Stimulated activated naive B cell treated with anti-CD40 and anti-IgM and Interleukin-4, amounts not matched to agents 10 μg/mL and 1 μg/mL and 100 μg/mL, for 72 hours (primary cell): ENCODE data around the gene GRIK1.

Experiments used
- ATAC-seq, 2 donors: fragments of 150-1000 bp; cut with Tn5 transposase; replicated peaks; 2 replicates each; pipeline ENCODE4 v1.10.0; 2021; ENCODE audit warnings: moderate library complexity in 1 of 2
- DNase-seq: peaks from one replicate; pipeline ENCODE4 v3.0.0; 2021
- H3K27ac Mint-ChIP-seq: one replicate; pipeline ENCODE4 v1.8.0; 2022; ENCODE audit warnings: mild to moderate bottlenecking, mixed read lengths
- H3K27me3 Mint-ChIP-seq, 2 donors: one replicate each; pipeline ENCODE4 v1.8.0; 2022; ENCODE audit warnings: mixed read lengths in 2 of 2
- H3K36me3 Mint-ChIP-seq, 2 donors: one replicate each; pipeline ENCODE4 v1.8.0; 2022; ENCODE audit warnings: mixed read lengths in 2 of 2, mild to moderate bottlenecking in 1 of 2
- H3K4me1 Mint-ChIP-seq, 2 donors: one replicate each; pipeline ENCODE4 v1.8.0; 2022; ENCODE audit warnings: mixed read lengths in 2 of 2, mild to moderate bottlenecking in 1 of 2
- H3K4me3 Mint-ChIP-seq, 2 donors: one replicate each; pipeline ENCODE4 v1.8.0; 2022; ENCODE audit warnings: mild to moderate bottlenecking in 2 of 2, mixed read lengths in 2 of 2, moderate library complexity in 1 of 2
- H3K9me3 Mint-ChIP-seq, 2 donors: one replicate each; pipeline ENCODE4 v1.8.0; 2022; ENCODE audit warnings: mixed read lengths in 2 of 2, mild to moderate bottlenecking in 1 of 2

The GRIK1 gene

DNA sequence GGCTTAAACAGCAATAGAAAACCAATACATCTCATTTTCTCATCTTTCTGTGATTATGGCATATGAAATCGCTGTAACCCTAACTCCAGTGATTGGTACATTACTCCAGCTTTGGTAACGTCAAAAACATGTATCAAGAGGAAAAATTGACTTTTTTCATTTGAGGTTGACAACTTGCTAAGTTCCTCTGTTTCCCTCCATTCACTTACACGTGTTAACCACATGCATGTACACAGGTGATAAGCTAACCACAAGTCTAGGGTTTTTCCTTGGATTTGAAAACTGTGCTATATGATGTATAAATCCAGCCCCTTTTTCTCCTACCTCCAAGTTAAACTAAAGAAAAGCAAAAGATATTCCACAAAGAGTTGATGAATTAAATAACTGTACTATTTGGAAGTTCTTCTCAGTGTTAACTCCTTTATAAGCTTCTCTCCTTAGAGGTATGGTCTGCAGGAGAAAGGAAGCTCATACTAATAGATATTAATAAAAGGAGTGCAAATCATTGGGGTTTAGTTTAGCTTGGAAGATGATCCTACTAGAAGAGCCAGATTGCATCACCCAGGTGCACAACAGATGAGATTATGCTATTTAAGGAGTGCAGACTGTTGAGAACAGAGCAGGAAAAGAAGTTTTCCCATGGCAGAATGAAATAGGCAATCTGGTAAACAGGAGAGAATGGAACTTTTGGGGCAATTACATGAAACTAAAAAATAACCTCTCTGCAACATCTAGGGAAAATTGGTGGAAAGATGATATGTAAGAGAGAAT is 277.9 kb downstream of the GRIK1 start:
- Mint-ChIP-seq H3K36me3 (peaks cover 0 to 3% of the 10 kb centered on the region in 2 donors), H3K27me3 (peaks cover 0 to 8% of the 10 kb centered on the region in 2 donors), H3K9me3 (peaks cover 1 to 3% of the 10 kb centered on the region in 2 donors), H3K4me1 (peaks cover under 1 to 1% of the 10 kb centered on the region in 2 donors), H3K27ac (no peak overlapping the region), H3K4me3 (no peak overlapping the region)
- DNase-seq (no peak), ATAC-seq (no peak)

DNA sequence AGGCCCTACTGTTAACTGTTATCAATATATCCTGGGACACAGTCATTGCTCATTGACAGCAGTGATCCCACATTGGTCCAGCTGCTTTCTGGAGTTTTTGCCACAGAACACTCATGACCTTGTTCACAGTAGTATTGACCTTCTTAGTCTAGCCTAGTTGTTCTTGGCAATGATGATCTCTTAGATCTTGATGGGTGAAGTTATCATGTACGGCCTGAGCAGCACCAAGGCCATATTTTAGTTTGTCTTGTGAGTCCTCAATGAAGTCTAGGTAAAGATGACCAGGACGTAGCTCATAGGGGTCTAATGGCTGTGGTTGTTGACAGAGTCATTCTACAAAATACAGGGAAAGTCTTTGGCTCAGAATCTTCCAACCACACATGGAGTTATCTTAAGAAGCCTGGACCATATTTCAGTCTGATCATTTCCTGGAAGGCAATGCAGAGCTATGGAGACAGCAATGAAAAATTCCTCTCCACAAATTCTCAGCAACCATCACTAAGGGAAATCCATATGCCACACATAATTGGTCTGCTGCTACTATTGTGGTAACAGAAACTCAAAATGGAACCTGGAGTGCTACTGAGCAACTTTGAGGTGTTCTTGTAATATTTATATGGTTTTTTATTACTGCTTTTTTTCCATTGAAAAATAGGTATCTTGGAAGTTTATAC is 279.6 kb downstream of the GRIK1 start:
- Mint-ChIP-seq H3K9me3 (peaks cover 1 to 6% of the 10 kb centered on the region in 2 donors), H3K4me1 (peaks cover 5 to 7% of the 10 kb centered on the region in 2 donors), H3K27ac (no peak overlapping the region), H3K27me3 (peaks cover 0 to 8% of the 10 kb centered on the region in 2 donors), H3K36me3 (peaks cover 0 to 6% of the 10 kb centered on the region in 2 donors), H3K4me3 (no peak overlapping the region)
- DNase-seq (no peak), ATAC-seq (no peak)

DNA sequence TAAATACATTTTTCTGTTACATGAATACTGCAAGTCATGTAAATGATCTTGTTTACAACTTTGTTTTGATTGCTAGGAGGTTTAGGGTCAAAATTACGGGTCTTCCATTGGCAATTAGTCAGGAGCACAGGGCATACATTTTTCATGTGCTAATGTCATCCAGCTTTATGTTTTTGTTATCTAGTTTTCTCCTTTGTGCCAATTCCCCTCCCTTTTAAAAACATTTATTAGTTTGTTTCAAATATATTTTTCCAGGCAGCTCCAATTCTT is 280.9 kb downstream of the GRIK1 start:
- no peak for DNase-seq
- Mint-ChIP-seq H3K27ac (no peak overlapping the region), H3K27me3 (peaks cover 0 to 8% of the 10 kb centered on the region in 2 donors), H3K4me3 (no peak overlapping the region), H3K36me3 (peaks cover 2 to 9% of the 10 kb centered on the region in 2 donors), H3K9me3 (peaks cover 1 to 10% of the 10 kb centered on the region in 2 donors), H3K4me1 (peaks cover 5 to 7% of the 10 kb centered on the region in 2 donors)
- no peak for ATAC-seq

DNA sequence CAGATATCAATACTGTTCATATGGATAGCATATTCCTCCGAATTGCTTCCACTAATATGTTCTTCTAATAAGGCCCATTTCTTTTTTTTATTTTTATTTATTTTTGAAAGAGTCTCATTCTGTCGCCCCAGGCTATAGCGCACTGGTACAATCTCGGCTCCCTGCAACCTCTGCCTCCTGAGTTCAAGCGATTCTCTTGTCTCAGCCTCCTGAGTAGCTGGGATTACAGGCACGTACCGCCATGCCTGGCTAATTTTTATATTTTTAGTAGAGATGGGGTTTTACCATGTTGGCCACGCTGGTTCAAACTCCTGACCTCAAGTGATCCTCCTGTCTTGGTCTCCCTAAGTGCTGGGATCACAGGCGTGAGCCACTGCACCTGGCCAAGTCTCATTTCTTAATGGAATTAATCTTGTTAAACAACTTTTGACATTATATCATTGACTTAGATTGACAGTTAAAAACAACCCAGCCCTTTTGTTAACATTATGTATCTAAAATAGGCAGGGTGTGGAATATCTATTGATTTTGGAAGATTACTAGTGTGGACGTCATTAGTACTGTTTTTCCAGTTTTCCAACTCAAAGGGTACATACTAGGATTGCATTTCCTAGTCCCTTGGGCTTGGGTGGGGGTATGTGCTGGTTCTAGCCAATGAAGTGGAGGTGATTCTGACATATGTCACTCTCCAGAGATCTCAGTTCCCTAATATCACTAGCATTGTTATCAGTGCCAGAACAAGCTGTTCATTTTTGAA is 281.4 kb downstream of the GRIK1 start:
- no peak overlapping the region for H3K4me3 Mint-ChIP-seq
- peaks cover 0 to 8% of the 10 kb centered on the region in 2 donors for H3K27me3 Mint-ChIP-seq
- peaks cover 2 to 9% of the 10 kb centered on the region in 2 donors for H3K36me3 Mint-ChIP-seq
- H3K9me3 Mint-ChIP-seq, result peaks cover 1 to 10% of the 10 kb centered on the region in 2 donors
- DNase-seq, result no peak
- H3K4me1 Mint-ChIP-seq, result peaks cover 5 to 7% of the 10 kb centered on the region in 2 donors
- H3K27ac Mint-ChIP-seq, result no peak overlapping the region
- ATAC-seq, result no peak

DNA sequence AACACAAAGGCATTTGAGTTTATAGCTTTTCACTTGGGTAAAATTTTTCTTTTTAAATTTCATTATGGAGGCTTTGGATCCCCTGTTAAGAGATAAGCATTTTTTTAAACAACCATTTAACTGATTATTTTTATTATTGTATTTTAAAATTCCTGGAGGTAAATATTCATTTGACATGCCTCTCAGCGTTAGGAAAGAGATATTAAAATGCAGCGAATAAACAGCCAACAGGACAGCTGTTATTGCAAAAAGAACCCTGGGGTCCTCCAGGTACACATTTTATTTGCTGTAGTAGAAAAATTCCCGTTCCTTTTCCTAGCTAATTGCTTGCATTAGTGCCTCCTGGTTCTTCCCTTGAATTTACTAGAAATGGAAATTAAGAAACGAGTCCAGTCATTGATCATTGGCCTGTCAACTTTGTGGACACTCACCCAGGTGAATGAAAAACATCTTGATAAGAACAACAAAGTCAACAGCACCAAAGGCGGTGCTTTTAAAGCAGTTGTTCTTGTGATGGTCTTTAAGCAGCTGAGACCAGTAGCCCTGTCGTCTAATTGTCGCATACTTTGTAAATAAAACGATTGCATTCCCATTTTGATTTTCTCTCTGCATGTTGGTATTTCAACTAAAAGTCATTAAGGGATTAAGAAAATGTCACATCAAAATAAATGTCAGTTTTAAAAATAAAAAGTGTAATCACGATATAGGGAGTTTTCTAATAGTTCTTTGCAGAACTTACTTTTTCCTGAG is 282.4 kb downstream of the GRIK1 start:
- H3K27me3 Mint-ChIP-seq, result peaks cover 0 to 8% of the 10 kb centered on the region in 2 donors
- H3K4me1 Mint-ChIP-seq, result peaks cover 5 to 7% of the 10 kb centered on the region in 2 donors
- no peak for ATAC-seq
- no peak for DNase-seq
- H3K9me3 Mint-ChIP-seq, result peaks cover 1 to 10% of the 10 kb centered on the region in 2 donors
- H3K4me3 Mint-ChIP-seq, result no peak overlapping the region
- H3K27ac Mint-ChIP-seq, result no peak overlapping the region
- peaks cover 2 to 9% of the 10 kb centered on the region in 2 donors for H3K36me3 Mint-ChIP-seq

DNA sequence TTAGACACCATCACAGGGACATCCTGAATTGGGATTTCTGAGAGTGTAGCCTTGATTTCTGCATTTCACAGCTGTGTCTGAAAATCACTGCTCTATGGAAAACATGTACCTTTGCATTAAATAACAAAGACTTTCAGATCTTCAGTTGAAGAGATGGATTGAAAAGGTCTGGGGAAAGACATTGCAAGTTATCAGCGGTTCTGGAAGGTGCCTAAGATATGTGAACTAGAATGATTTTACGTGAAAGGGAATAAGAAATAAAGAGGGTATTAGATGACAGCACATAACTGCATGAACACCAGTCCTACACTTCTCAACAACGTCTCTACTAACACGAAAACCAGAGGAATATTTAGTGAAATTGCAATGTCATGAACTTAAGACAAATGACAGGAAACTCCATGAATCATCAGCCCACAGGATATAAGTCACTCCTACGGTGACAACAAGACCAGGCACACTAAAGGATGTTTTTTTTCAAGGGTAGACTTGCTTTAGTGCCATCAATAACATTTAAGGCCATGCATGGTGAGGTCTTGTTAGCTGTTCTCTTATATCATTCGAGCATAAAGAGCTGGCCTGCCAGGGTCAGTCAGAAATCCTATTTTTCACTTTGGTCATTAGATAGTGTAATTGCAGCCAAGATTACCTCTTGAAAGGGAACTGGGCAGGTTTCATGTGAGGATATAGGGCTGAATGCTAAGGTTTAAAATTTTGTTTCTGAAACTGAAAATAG is 283.1 kb downstream of the GRIK1 start:
- peaks cover 4 to 9% of the 10 kb centered on the region in 2 donors for H3K36me3 Mint-ChIP-seq
- H3K9me3 Mint-ChIP-seq, result peaks cover 1 to 10% of the 10 kb centered on the region in 2 donors
- peaks cover 5 to 7% of the 10 kb centered on the region in 2 donors for H3K4me1 Mint-ChIP-seq
- no peak overlapping the region for H3K4me3 Mint-ChIP-seq
- no peak overlapping the region for H3K27ac Mint-ChIP-seq
- DNase-seq (no peak), ATAC-seq (peak; percentile 67 to 72)
- peaks cover 0 to 8% of the 10 kb centered on the region in 2 donors for H3K27me3 Mint-ChIP-seq

DNA sequence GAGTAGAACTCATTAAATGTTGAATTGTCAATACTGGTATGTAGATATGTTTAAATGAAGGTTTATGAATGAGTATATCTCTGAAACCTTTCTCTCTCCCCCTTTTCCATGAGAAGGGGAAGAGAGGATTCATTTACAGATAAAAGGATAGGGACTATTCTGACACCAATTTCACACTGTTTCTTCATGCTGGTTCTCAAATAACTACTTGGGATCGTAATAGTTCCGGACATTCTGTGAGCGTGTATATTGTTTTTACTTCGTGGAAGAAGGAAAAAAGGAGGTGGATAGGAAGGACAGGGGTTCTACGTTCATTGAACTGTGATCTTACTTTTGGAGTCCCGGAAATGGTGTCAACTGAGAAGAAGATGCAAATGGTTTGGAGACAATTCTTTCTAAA is 284.2 kb downstream of the GRIK1 start:
- no peak for ATAC-seq
- Mint-ChIP-seq H3K4me1 (peaks cover 5 to 7% of the 10 kb centered on the region in 2 donors), H3K27ac (no peak overlapping the region), H3K36me3 (peaks cover 6 to 12% of the 10 kb centered on the region in 2 donors), H3K27me3 (peaks cover 0 to 3% of the 10 kb centered on the region in 2 donors), H3K4me3 (no peak overlapping the region), H3K9me3 (peaks cover 1 to 10% of the 10 kb centered on the region in 2 donors)
- DNase-seq, result no peak

DNA sequence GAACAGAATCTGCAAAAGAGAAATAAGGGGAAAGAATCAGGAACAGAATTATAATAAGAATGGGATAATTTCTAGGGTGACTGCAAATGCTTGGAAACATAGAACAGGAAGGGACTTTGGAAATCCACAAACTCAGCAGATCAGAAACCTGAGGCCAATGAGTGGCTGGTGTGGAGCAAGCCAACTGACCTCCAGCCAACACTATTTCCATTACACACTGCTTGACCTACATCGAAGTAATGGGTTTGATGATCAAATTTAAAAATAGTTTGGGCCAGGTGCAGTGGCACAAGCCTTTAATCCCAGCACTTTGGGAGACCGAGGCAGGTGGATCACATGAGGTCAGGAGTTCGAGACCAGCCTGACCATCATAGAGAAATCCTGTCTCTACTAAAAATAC is 284.9 kb downstream of the GRIK1 start:
- no peak for ATAC-seq
- Mint-ChIP-seq H3K4me1 (peaks cover 5 to 7% of the 10 kb centered on the region in 2 donors), H3K9me3 (peaks cover 0 to 6% of the 10 kb centered on the region in 2 donors), H3K36me3 (peaks cover 6 to 12% of the 10 kb centered on the region in 2 donors), H3K27me3 (no peaks in the 10 kb centered on the region), H3K4me3 (no peak overlapping the region), H3K27ac (no peak overlapping the region)
- DNase-seq, result no peak

DNA sequence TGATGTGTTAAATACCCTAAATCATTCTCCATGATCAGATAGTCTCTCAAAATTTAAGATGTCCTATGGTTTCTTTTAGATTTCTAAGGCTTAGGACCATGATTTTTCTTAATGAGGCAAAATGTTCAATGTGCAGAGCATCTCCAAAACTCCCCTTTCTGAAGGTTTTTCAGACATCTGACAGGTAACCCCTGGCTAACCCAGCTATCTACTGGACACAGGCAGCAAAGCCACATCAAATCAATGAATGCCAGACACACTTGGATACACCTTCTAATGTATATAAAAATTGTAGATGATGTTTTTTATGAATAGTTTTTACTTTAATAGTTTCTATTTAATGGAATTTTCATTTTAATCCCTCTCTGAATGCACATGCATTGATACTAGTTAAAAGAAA is 285.6 kb downstream of the GRIK1 start:
- ATAC-seq (no peak), DNase-seq (no peak)
- H3K4me1 Mint-ChIP-seq, result peaks cover 5 to 7% of the 10 kb centered on the region in 2 donors

DNA sequence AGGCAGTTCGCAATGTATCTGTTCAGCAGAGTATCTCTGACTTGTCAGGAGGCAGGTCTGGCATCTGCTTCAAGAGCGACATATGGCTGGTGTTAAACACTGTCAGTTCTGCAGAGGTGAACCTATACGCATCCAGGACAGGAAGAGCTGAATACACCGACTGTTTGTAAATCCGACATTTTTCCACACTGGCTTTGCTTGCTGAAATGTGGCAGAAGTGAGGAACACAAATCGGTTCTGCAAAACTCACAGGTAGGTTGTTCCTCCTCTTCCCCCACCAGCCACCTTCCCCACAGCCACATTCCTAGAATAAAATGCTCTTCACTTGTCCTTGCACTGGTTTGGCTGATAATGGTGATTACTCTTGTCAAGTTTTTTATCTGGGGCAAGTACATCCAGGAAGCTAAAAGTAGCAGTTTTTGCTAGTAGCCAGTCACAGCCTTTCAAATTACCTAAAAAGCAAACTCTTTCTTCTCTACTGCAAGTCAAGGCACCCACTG is 289.2 kb downstream of the GRIK1 start:
- Mint-ChIP-seq H3K36me3 (peaks cover 6 to 11% of the 10 kb centered on the region in 2 donors), H3K27me3 (no peaks in the 10 kb centered on the region), H3K9me3 (peaks cover 0 to 5% of the 10 kb centered on the region in 2 donors)

More for the DNA sequence above, 285.6 kb downstream of the GRIK1 start:
- no peak overlapping the region for H3K4me3 Mint-ChIP-seq
- H3K9me3 Mint-ChIP-seq, result peaks cover 0 to 6% of the 10 kb centered on the region in 2 donors
- no peak overlapping the region for H3K27ac Mint-ChIP-seq
- no peaks in the 10 kb centered on the region for H3K27me3 Mint-ChIP-seq
- peaks cover 6 to 12% of the 10 kb centered on the region in 2 donors for H3K36me3 Mint-ChIP-seq

DNA sequence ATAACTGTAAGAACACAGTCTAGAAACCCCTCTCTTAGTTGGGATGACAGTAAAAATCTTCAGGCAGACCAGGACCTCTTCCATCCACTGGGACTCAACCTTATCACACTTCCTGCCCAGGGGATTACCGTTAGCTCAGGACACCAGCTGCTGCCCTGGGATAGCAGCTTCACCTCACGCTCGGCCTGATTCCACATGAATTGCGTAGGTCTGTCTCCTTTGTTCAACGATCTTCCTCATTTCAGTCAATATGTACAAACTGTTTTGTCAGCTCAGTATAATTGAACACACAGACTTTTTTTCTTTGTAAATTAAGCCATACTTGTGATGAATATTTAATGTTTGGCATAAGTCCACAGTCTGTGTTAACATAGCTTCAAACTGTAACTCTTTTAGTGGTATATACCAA is 290.4 kb downstream of the GRIK1 start:
- no peak overlapping the region for H3K4me3 Mint-ChIP-seq

More for the DNA sequence above, 289.2 kb downstream of the GRIK1 start:
- no peaks in the 10 kb centered on the region for H3K4me1 Mint-ChIP-seq
- ATAC-seq (no peak), DNase-seq (no peak)
- no peak overlapping the region for H3K4me3 Mint-ChIP-seq
- no peak overlapping the region for H3K27ac Mint-ChIP-seq

DNA sequence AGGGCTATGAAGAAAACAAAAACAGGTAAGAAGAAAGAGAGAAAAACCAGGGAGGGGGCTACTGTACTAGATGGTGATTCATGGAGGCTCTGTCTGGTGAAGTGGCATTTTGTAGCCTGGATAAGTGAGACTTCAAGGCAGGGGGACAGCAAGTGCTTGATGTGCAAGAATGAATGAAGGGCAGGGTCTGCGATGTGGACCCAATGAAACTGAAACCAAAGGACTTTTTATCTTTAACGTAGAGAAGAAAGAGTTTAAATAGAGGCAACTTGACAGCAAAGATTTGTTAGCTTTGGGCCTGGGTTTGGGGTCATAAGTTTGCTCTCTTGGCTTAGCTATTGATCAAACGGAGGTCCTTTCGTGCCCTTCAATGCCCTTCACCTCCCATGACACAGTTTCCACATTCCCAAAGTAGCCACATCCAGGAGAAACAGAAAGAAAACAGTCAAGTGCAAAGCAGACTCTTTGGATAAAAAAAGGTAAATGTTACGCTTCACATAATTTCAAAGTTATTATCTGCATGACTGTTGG is 291.0 kb downstream of the GRIK1 start:
- no peaks in the 10 kb centered on the region for H3K27me3 Mint-ChIP-seq
- DNase-seq, result no peak
- H3K9me3 Mint-ChIP-seq, result no peaks in the 10 kb centered on the region
- H3K36me3 Mint-ChIP-seq, result peaks cover 4 to 5% of the 10 kb centered on the region in 2 donors
- no peak overlapping the region for H3K27ac Mint-ChIP-seq
- H3K4me1 Mint-ChIP-seq, result no peaks in the 10 kb centered on the region
- no peak overlapping the region for H3K4me3 Mint-ChIP-seq
- no peak for ATAC-seq

More for the DNA sequence above, 290.4 kb downstream of the GRIK1 start:
- ATAC-seq (no peak), DNase-seq (no peak)
- no peak overlapping the region for H3K27ac Mint-ChIP-seq
- peaks cover 4 to 5% of the 10 kb centered on the region in 2 donors for H3K36me3 Mint-ChIP-seq
- no peaks in the 10 kb centered on the region for H3K4me1 Mint-ChIP-seq
- H3K27me3 Mint-ChIP-seq, result no peaks in the 10 kb centered on the region
- no peaks in the 10 kb centered on the region for H3K9me3 Mint-ChIP-seq

DNA sequence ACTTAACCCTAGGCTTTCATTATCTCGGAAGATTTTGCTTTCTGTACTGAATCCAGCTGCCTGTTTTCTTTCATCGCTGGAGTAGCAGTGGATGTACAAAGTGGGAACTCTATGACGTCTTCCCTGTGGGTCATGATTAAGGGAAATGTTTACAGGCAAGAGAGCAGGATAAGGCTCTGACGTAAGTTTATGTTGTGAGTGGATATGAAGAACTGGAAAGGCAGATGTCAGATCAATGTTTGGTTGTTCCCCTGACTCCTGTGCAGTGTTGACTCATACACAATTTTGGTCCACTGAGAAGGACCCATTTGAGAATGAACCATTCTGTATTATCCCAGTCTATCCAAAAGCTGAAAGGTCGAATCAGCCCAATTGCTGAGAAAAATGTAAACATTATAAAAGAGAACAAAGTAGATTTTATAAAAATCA is 292.4 kb downstream of the GRIK1 start:
- Mint-ChIP-seq H3K27ac (no peak overlapping the region), H3K36me3 (peaks cover 5 to 10% of the 10 kb centered on the region in 2 donors), H3K9me3 (no peaks in the 10 kb centered on the region), H3K4me1 (peaks cover 0 to 2% of the 10 kb centered on the region in 2 donors), H3K4me3 (no peak overlapping the region), H3K27me3 (no peaks in the 10 kb centered on the region)
- DNase-seq, result no peak
- no peak for ATAC-seq
